GM21390 (cell line): ENCODE measurements around the gene PIK3CB.
"Not testable (repeated sequence)": the region's sequence is repeated elsewhere in the genome, so short reads cannot be mapped to it uniquely, and the experiment has no call there.

ENCODE experiments used
- ATAC-seq: cut with Tn5 transposase; IDR thresholded peaks from one replicate; pipeline ENCODE4 v1.9.1; 2021; ENCODE audit not compliant: unreplicated experiment

The PIK3CB gene

DNA sequence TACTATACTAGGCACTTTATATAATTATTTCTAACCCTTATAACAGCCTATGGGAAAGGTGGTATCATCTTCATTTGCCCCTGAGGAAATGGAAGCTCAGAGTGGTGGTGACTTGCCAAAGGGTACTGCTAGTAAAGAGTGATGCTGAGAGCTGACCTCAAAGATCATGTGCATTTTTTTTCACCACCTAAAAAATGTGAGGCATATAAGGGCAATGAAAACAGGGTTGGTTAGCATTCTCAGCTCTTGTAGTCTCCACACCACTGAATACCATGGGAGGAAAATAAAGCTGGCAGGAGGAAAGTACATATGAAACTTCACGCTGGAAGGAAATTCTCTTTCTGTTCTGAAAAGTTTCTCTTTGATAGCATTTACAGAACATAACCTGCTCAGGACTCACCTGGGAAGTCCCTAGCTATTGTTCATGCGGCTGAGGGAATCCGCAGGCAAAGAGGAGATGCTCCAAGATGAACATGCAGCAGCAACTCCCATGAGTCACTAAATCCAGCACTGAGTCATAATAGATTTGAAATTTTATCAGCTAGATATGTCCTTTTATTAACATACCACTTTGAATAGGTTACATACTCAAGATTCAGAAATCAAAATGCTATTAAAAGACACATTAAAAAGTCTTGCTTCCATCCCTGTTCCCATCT, 208.9 kb downstream of the PIK3CB start:
- ATAC-seq: no peak

DNA sequence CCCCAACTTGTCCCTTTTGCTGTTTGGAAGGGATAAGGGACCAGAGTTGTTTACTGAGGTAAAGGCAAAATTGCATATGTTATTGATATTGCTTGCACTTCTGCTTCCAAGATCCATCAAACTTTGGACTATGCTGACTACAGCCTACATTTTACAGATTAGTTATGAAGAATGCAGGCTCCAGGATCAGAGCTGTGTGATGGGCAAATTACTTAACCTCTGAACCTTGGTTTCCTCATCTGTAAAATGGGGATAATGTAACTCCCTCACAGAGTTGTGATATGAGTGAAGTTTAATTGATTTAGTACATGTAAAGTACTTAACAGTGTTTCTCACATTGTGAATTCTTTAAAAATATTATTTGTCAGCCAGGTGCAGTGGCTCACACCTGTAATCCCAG, 210.2 kb downstream of the PIK3CB start:
- ATAC-seq: no peak

DNA sequence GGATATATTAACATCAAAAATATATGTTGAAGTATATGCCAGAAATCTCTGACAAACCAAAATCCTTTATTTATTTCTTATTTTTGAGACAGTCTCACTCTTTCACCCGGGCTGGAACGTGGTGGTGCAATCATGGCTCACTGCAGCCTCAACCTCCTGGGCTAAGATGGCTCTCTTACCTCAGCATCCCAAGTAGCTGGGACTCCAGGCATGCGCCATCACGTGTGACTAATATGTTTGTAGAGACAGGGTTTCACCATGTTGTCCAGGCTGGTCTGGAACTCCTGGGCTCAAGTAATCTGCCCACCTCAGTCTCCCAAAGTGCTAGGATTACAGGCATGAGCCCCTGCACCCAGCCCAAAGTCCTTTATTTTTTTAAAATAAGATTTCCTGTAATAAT, 214.3 kb downstream of the PIK3CB start:
- no peak for ATAC-seq

DNA sequence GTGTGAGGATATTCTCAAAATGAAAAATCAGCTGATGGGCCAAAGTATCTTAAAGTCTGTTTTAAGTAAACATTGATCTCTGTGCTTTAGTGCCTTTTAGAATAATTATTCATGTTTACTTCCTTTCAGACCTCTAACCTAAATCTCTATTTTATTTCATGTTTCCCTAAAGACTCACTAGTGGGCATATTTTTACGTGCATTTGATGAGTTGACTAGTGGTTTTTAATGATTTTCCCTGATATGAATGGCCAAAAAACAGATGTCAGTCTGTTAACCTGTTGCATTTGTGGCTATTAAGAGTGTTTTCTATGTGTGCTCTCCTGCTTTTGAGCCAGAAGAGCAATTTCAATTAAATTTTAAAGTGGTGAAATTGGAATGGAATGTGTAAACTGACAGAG, 219.3 kb downstream of the PIK3CB start:
- no peak for ATAC-seq

DNA sequence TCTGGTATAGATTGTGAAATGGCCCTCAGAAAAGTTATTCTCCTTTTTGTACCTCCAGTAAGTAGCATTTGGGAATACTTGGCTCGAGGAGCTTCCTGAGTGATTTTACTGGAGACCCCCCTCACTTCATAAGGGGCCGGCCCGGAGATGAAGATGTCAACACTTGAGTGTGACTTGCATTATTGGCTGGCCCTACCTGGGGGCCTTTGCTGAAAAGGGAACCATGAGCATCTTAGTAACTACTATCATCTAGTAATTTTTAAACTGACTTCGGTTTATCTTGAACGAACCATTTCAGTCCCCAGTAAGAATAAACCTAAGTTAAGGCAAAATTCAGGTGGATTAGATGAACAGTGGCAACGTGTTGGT, 224.8 kb downstream of the PIK3CB start:
- no peak for ATAC-seq

DNA sequence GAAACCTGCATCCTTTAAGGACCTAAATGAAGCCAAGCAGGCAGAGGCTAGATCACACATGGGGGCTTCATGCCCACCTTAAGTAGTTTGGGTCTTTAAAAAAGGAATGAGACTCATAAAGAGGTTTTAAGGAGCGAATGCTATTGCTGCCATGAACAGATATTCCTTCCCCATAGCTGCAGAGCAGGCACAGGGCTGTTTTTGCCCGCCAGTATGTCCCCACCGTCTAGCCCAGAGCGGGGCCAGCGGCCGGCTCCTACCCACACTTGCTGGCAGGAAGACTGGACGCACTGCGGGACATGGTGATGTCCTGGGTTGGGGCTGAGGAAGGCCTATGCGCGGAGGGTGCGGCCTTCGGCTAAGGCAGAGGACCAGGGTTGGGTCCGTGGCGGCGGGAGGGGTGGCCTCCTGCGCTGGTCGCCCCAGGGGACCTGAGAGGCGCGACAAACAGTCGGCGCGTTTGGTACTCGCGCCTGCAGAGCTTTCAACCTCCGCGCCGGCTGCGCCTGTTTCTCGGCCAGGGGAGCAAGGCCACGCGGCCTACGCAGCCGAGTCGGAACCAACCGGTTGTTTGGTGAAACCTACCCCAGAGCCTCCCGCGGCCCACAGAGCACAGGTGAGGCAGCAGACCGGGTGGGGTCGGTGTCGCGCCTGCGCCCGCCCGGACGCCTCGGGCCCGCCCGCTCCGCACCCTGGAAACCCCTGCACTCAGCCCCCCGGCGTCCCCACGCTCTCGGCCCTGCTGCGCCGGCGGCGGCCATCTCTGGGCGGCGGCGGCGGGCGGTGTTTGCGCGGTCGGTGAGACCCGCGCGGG, 226.2 kb downstream of the PIK3CB start, which contains the start of gene FAIM:
Gene FAIM, plus strand, starts transcription at position 450 of the 814 bp plus-strand sequence. CDS start 10,956 bp downstream, outside the sequence.
- peak; percentile 67 for ATAC-seq

DNA sequence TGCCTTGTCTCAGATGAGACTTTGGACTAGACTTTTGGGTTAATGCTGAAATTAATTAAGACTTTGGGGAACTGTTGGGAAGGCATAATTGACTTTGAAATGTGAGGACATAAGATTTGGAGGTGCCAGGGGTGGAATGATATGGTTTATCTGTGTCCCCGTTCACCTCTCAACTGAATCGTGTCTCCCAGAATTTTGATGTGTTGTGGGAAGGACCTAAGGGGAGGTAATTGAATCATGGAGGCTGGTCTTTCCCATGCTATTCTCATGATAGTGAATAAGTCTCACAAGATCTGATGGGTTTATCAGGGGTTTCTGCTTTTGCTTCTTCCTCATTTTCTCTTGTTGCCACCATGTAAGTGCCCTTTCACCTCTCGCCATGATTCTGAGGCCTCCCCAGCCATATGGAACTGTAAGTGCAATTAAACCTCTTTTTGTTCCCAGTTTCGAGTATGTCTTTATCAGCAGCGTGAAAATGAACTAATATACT, 230.6 kb downstream of the PIK3CB start:
- ATAC-seq: not testable (repeated sequence)
